Neural cell (in vitro differentiated cells): ENCODE data around the gene TRPM3. TPM values are rescaled to one million over a fixed set of nuclear protein-coding genes. Genes with fewer than 3 reads are reported as not detected.

ENCODE experiments used
- H2AFZ ChIP-seq: fragments of 200-600, 300-800 bp; sonication (generic), shearing (Covaris generic); 2 replicates; pipeline ENCODE4 v1.6.0; 2014; ENCODE audit warnings: low read depth, mild to moderate bottlenecking, antibody characterized with exemption, low read length, moderate library complexity
- H3F3A ChIP-seq: fragments of 200-600 bp; shearing (Covaris generic); 2 replicates; pipeline ENCODE4 v1.6.1; 2016; ENCODE audit warnings: mild to moderate bottlenecking, moderate library complexity, mixed read lengths, antibody characterized with exemption, low read length; ENCODE audit not compliant: insufficient read depth, poor library complexity, severe bottlenecking
- H3K27ac ChIP-seq: fragments of 200-600, 300-800 bp; sonication (generic), shearing (Covaris generic); 2 replicates; pipeline ENCODE4 v1.5.1; 2014; ENCODE audit warnings: mild to moderate bottlenecking, low read length, moderate library complexity
- H3K27me3 ChIP-seq: fragments of 300-800, 200-600 bp; sonication (generic), shearing (Covaris generic); 2 replicates; pipeline ENCODE4 v1.6.0; 2014; ENCODE audit warnings: mild to moderate bottlenecking, low read depth, low read length, moderate library complexity; ENCODE audit not compliant: insufficient read depth
- H3K36me3 ChIP-seq: fragments of 300-800, 200-600 bp; sonication (generic), shearing (Covaris generic); 2 replicates; pipeline ENCODE4 v1.5.1; 2014; ENCODE audit warnings: mild to moderate bottlenecking, antibody characterized with exemption, low read length, moderate library complexity; ENCODE audit not compliant: insufficient read depth
- H3K4me2 ChIP-seq: fragments of 300-800, 200-600 bp; sonication (generic), shearing (Covaris generic); 2 replicates; pipeline ENCODE4 v1.6.0; 2014; ENCODE audit warnings: mild to moderate bottlenecking, low read length
- H3K4me3 ChIP-seq: fragments of 300-800, 200-600 bp; sonication (generic), shearing (Covaris generic); 2 replicates; pipeline ENCODE4 v1.5.1; 2014; ENCODE audit warnings: mild to moderate bottlenecking, low read length, moderate library complexity
- H3K79me2 ChIP-seq: fragments of 200-600 bp; shearing (Covaris generic); replicated peaks from 2 replicates; pipeline ENCODE4 v1.6.0; 2014; ENCODE audit warnings: mild to moderate bottlenecking, low read length, moderate library complexity; ENCODE audit not compliant: insufficient read depth
- H3K9ac ChIP-seq: fragments of 300-800, 200-600 bp; sonication (generic), shearing (Covaris generic); 2 replicates; pipeline ENCODE4 v1.6.1; 2016; ENCODE audit warnings: mild to moderate bottlenecking, low read length, mixed read lengths
- H3K9me2 ChIP-seq: fragments of 200-600 bp; shearing (Covaris generic); 2 replicates; pipeline ENCODE4 v1.6.1; 2016; ENCODE audit warnings: mild to moderate bottlenecking, low read length, mixed read lengths; ENCODE audit not compliant: insufficient read depth
- H3K9me3 ChIP-seq: fragments of 200-600, 300-800 bp; sonication (generic), shearing (Covaris generic); 2 replicates; pipeline ENCODE4 v1.6.1; 2016; ENCODE audit warnings: mild to moderate bottlenecking, mixed run types, low read length, moderate library complexity, mixed read lengths
- H4K20me1 ChIP-seq: fragments of 200-600 bp; shearing (Covaris generic); 2 replicates; pipeline ENCODE4 v1.6.1; 2016; ENCODE audit warnings: mild to moderate bottlenecking, mixed run types; ENCODE audit not compliant: insufficient read depth
- CTCF ChIP-seq: fragments of 450-650 bp; IDR thresholded peaks from 2 replicates; pipeline ENCODE4 v1.5.1; 2014; ENCODE audit warnings: antibody characterized with exemption, mild to moderate bottlenecking, moderate library complexity; ENCODE audit not compliant: poor library complexity, severe bottlenecking
- EP300 ChIP-seq: fragments of 450-650 bp; conservative IDR thresholded peaks from 2 replicates; pipeline ENCODE4 v1.6.1; 2014; ENCODE audit warnings: antibody characterized with exemption, mild to moderate bottlenecking, moderate library complexity; ENCODE audit not compliant: poor library complexity, severe bottlenecking
- EZH2 ChIP-seq: fragments of 200-600, 300-800 bp; shearing (Covaris generic), sonication (generic); IDR thresholded peaks from 2 replicates; pipeline ENCODE4 v1.6.1; 2014; ENCODE audit warnings: antibody characterized with exemption, low read length, borderline replicate concordance, mild to moderate bottlenecking; ENCODE audit not compliant: insufficient read depth, poor library complexity, severe bottlenecking
- MXI1 ChIP-seq: fragments of 450-650 bp; conservative IDR thresholded peaks from 2 replicates; pipeline ENCODE4 v1.6.1; 2014; ENCODE audit warnings: antibody characterized with exemption, mild to moderate bottlenecking; ENCODE audit not compliant: poor library complexity, severe bottlenecking
- POLR2AphosphoS5 ChIP-seq: IDR thresholded peaks from 2 replicates; pipeline ENCODE4 v1.6.1; 2012
- RAD21 ChIP-seq: fragments of 450-650 bp; conservative IDR thresholded peaks from 2 replicates; pipeline ENCODE4 v1.6.1; 2014; ENCODE audit warnings: antibody characterized with exemption, mild to moderate bottlenecking, moderate library complexity
- REST ChIP-seq: IDR thresholded peaks from 2 replicates; pipeline ENCODE4 v1.6.1; 2012; ENCODE audit warnings: borderline replicate concordance
- SMC3 ChIP-seq: fragments of 450-650 bp; conservative IDR thresholded peaks from 2 replicates; pipeline ENCODE4 v1.6.1; 2014; ENCODE audit warnings: antibody characterized with exemption, mild to moderate bottlenecking, moderate library complexity; ENCODE audit not compliant: poor library complexity
- TAF1 ChIP-seq: IDR thresholded peaks from 2 replicates; pipeline ENCODE4 v1.6.1; 2012; ENCODE audit warnings: low read depth
- polyA plus RNA-seq: library from polyadenylated mRNA; depleted of rRNA; stranded (reverse); fragments of >200 nt; gene quantifications from 2 replicates; pipeline ENCODE4 v1.2.3, GENCODE V29; 2014

Gene TRPM3
- polyA plus RNA-seq, 1 donor from 2014 or later = 1.3 TPM

DNA sequence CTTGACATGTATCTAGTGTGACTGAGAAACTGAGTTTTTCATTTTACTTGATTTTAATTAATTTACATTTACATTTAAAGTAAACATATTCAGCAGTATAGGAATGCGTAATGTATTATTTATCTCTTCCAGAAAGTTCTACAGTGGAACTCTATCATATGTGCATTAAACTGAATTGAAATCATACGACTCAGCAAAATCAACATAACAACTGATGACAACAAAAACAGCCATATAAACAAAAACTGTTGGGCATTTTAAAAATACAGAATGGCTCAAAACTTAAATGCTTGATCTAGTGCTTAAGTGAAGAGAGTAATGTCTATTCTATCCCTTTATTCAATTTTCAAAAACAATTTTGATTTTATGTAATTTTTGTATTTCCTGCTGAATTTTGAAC is 134.4 kb downstream of the TRPM3 start:
- TF ChIP-seq RAD21 (no peak), TAF1 (no peak), REST (no peak), EP300 (no peak), SMC3 (no peak), EZH2 (no peak), POLR2AphosphoS5 (no peak), MXI1 (no peak), CTCF (no peak)
- Histone ChIP-seq H3K4me2 (no peak overlapping the region), H3K9me3 (no peaks in the 10 kb centered on the region), H4K20me1 (no peaks in the 10 kb centered on the region), H3K27ac (no peak overlapping the region), H3K27me3 (no peaks in the 10 kb centered on the region), H2AFZ (no peak overlapping the region), H3K9me2 (no peaks in the 10 kb centered on the region), H3K9ac (no peak overlapping the region), H3F3A (no peaks in the 10 kb centered on the region), H3K36me3 (no peaks in the 10 kb centered on the region), H3K4me3 (no peak overlapping the region), H3K79me2 (no peaks in the 10 kb centered on the region)

- H3K9me3 ChIP-seq = no peaks in the 10 kb centered on the region
- H3K9ac ChIP-seq = no peak overlapping the region
- H2AFZ ChIP-seq = no peak overlapping the region
- TF ChIP-seq MXI1 (no peak), POLR2AphosphoS5 (no peak), RAD21 (no peak), EP300 (no peak), SMC3 (no peak)
- H3K9me2 ChIP-seq = no peaks in the 10 kb centered on the region
- H3K4me2 ChIP-seq = no peak overlapping the region
- H4K20me1 ChIP-seq = no peaks in the 10 kb centered on the region
- H3K79me2 ChIP-seq = no peaks in the 10 kb centered on the region
- no peak overlapping the region for H3K4me3 ChIP-seq
- H3F3A ChIP-seq = no peaks in the 10 kb centered on the region
- H3K27ac ChIP-seq = no peak overlapping the region
- H3K36me3 ChIP-seq = no peaks in the 10 kb centered on the region
- H3K27me3 ChIP-seq = no peaks in the 10 kb centered on the region
These were observed 137.6 kb downstream of the TRPM3 start for GRCh38 chr9:70983723-70984295.

DNA sequence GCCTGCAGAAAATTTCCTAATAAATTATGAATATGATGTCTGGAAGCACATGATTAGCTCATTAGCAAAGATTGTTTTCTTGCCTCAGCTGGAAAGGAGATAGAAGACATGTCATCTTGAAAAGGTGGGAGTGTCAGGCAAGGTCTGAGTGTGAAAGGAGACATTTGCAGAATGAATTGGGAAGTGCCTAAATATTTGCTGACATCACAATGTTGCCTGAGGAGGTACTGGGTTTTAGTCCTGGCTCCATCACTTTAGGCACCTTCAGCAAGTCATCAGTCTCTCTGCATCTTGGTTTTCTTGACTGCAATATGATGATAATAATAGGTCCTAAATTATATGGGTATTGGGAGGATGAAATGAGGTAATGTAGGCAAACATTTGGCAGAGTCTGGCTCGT is 140.1 kb downstream of the TRPM3 start:
- no peaks in the 10 kb centered on the region for H3K9me2 ChIP-seq
- H3F3A ChIP-seq = no peaks in the 10 kb centered on the region
- no peaks in the 10 kb centered on the region for H3K79me2 ChIP-seq
- TF ChIP-seq RAD21 (no peak), TAF1 (no peak), SMC3 (no peak), MXI1 (no peak), CTCF (no peak), EZH2 (no peak), POLR2AphosphoS5 (no peak), REST (no peak), EP300 (no peak)
- H2AFZ ChIP-seq = no peak overlapping the region
- H3K4me2 ChIP-seq = no peak overlapping the region
- no peak overlapping the region for H3K9ac ChIP-seq
- no peaks in the 10 kb centered on the region for H3K27me3 ChIP-seq
- no peak overlapping the region for H3K4me3 ChIP-seq
- H4K20me1 ChIP-seq = no peaks in the 10 kb centered on the region
- no peaks in the 10 kb centered on the region for H3K9me3 ChIP-seq
- no peak overlapping the region for H3K27ac ChIP-seq
- H3K36me3 ChIP-seq = no peaks in the 10 kb centered on the region
